HG02884 (cell line): ENCODE results near the gene RTN1.
A peak's percentile ranks its signal among the peaks of the same experiment; 100 is the strongest.

Experiments
- ATAC-seq: cut with Tn5 transposase; IDR thresholded peaks from one replicate; pipeline ENCODE4 v1.9.1; 2021; ENCODE audit warnings: mild to moderate bottlenecking, moderate library complexity; ENCODE audit not compliant: unreplicated experiment

The RTN1 gene

DNA sequence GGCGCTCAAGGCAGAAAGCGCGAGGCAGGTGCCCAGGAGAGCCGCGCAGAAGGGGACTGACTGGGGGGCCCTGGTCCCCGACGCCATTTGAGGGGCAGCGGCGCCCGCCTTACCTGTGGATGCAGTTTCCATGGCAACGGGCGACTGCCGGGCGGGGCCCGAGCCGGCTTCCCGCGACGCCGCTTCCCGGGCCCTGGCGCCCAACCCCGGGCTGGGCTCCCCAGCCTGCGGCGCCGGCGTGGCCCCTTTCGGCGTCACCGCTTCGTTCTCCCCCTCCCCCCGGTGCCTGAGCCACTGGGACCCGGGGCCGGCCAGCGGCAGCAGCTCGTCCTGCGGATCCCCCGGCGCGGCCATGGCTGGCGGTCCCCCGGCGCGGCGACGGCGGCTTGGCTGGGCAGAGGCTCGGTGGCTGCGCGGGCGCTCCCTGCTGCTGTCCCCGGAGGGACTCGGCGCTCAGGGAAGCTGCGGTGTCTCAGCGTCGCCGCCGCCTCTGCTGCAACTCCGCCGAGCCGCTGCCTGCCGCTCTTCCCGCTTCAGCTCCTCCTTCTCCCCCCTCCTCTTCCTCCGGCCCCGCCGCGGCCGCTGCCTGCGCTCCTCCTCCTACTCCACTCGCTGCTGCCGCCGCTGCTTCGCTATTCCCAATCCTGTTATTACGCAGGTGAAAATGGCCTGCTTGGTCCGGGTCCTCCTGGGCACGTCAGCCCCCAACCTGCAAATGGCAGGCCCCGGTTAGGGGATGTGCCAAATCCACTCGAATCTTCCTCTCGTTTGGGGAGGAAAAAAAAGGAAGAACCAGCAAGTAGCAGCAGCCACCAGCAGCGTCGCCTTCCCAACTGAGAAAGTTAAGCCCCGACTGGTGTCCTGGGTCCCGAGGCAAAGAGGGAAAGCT, at the start of gene RTN1:
Gene RTN1, minus strand, starts transcription at position 500 of the 889 bp plus-strand sequence. Its CDS starts 146 bp downstream, at position 354.
- ATAC-seq = peak; percentile 60

- no peak for ATAC-seq
These were observed 49.8 kb upstream of the RTN1 start for GRCh38 chr14:59920378-59920683.

- peak; percentile 17 for ATAC-seq
These were observed 49.2 kb upstream of the RTN1 start, which contains the start of gene LRRC9 for GRCh38 chr14:59919570-59920377. LRRC9 (plus strand) TSS chr14:59920144.

- peak; percentile 56 for ATAC-seq
These were observed 48.4 kb upstream of the RTN1 start for GRCh38 chr14:59918824-59919569.

GRCh38 chr14:59913187-59913586, 42.6 kb upstream of the RTN1 start:
- ATAC-seq = no peak

DNA sequence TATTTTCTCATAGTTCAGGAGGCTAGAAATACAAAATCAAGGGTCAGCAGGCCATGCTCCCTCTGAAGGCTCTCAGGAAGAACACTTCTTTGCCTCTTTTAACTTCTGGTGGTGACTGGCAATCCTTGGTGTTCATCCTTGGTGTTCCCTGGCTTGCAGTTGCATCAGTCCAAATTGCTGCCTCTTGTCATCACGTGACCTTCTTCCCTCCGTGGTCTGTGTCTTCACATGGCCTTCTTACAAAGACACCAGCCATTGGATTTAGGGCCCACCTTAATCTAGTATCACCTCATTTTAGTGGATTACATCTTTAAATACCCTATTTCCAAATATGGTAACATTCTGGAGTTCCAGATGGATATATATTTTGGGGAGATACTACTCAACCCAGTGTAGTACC, 41.9 kb upstream of the RTN1 start:
- no peak for ATAC-seq

DNA sequence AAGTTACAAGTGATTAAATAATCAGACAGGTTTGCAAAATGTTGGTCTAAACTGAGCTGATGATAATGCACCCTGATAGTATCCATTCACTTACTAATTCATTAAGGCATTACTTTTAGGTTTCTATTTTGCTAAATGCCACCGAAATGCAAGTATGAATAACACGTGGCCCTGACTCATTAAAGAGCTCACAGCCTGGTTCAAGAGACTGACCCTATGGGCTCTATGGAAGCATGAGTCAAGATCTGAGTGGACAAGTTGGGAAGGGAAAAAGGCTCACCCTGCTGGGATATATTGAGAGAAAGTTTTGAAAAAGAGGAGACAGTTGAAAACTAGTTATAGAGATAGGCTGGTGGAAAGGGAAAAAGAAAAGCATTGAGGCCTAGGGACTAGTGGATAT, 34.6 kb upstream of the RTN1 start:
- ATAC-seq = no peak

DNA sequence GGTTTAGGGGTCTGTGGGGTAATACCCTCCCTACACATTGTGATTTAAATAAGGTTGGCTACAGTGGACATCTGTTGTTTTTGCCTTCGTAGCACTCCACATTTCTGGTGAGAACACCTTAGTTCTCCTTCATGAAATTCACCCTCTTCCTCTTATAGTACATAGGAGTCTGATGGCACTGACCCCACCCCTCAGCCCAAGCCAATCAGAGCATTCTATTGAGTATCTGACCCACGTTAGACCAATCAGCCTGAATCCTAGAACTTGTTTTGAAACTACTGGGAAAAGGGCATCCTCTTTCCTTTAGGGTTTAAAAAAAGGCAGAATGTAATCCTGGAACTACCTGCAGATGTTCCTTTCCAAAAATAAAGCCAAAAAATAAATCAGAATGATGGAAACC, 33.6 kb upstream of the RTN1 start:
- no peak for ATAC-seq

DNA sequence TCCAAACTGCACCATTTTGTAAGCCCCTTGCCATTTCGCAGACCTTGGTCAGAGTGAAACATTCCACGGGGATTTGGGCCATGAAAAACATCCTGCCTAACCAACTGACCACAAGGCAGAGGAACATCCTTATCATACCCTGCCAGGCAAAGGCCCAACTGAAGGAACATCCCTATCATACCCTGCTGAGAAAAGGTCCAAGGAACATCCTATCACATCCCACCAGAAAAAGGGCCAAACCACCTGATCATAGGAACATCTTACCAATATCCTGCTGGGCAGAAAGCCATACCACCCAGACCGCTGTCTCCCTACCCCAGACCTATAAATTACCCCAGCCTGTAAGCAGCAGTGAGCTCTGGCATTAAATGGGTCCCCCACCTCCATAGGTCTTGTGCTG, 30.0 kb upstream of the RTN1 start:
- ATAC-seq = no peak

- no peak for ATAC-seq
These were observed 27.3 kb upstream of the RTN1 start for GRCh38 chr14:59897757-59898383.

DNA sequence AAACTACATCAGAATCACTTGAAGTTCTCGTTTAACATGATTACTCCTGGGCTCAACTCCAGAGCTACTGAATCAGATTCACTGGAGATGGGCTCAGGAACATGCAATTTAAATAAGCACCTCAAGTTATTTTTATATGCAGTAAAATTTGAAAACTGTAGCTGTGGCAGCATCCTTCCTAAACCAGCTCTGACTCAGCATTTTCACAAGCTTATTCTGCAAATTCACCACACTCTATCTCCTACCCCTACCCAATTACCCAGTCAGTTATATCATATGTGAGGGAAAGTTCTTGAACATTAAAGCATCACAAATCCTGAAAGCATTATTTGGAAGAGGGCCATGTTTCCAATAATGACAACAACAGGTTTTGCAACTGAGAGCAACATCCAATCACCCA, 25.1 kb upstream of the RTN1 start:
- no peak for ATAC-seq

DNA sequence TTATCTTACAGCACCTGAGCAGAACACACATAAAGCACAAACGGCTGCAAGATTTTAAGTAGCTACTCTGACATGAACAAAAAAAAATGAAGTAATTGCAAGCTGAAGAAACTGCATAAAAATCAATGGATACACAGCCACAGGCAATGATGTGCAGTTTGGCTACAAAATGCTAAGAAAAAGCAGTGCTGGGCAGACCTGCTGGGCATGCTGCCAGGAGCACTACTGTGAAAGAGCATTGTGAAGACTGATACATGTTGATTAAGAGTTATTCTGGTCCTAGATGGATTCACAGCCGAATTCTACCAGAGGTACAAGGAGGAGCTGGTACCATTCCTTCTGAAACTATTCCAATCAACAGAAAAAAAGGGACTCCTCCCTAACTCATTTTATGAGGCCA, 20.1 kb upstream of the RTN1 start:
- ATAC-seq = no peak

DNA sequence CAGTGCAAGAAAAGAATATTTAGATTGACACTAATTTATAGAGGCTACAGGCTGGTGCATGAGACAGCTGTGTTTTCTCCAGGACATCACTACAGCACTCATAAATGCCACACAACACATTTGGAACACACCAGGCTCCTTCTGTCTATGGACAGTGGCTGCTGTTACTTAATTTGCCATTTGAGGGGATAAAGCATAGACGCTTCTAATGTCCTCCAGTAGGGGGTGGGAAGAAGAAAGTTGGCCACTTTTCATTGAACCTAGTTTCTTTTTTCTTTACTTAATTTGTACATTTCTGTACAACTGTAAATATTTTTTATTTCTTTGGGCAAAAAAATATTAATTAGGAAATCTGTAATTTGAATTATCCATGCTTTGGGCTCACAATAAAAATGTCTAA, 12.4 kb upstream of the RTN1 start:
- no peak for ATAC-seq

DNA sequence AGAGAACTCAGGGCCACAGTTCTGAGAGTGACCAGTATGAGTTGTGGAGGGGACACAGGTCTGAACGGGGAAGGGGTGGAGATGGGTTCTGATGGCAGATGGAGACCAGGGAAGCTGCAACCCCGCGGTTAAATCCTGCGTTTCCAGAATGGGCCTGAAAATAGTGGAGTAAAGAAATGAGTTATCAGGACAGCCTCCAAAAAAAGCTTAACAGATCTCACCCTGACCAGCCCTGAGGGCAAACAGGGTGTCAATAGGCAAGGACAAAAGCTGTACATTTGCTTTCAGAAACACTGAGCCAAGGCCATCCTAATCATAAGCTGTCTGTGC, 555 bp upstream of the RTN1 start:
- ATAC-seq = no peak

DNA sequence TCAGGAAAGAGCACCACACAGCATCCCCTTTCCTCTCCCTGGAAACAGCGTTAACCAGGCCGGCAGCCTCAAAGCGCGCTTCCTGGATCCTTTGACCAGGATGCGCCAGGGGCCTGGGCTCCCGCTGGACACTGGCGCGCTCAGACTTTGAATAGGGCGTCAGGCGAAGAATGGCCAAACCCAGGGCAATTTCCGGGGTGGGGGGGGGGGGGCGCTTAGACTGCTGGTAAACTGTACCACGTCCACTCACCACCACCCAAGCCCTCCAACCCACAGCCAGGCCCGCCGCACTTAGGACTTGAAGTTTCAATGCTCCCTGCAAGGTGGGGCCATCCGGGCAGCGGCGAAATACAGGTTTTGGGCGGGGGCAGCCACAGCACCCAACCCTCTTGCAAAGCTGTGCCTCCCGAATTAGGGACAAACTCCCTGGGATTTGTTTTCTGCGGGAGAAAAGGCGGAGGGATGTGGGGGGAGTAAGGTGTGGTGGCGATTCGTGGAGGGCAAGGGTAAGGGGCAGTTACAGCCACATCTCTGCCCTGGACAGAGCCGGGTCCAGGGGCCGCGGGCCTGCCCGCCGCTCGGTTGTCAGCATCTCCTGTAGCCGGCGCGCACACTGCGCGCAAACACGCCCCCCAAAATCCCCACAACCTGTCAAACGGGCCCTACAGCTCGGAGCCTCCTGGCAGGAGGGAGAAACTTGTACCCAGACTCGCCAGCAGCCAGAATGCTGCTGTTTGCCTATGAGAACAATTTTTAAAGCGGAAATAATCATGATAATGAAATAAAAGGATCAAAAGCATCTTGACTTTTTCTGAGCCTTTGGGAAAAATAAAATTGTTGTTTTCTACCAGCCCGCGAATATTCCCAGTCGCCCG, 958 bp downstream of the RTN1 start:
- ATAC-seq = no peak

GRCh38 chr14:59868021-59868420, 2.6 kb downstream of the RTN1 start:
- ATAC-seq = no peak

- ATAC-seq = no peak
These were observed 6.6 kb downstream of the RTN1 start for GRCh38 chr14:59863806-59864525.

DNA sequence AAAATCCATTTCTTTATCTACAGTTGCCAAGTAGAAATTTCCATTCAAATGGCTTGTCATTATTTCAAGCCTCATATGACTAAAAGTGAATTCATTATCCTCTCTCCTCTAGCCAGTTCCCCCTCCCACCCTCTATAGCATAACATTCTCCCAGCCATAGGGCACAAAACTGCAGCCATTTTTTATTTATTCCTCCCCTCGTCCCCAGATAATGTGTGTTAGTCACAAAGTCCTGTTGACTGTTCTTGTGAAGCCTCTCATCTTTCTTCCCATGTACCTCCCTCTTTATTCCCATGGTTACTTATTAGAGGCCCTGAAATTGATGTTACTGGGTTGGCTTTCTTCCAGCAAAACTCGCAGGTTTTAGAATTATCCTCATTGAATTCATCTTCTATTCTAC, 13.2 kb downstream of the RTN1 start:
- no peak for ATAC-seq

DNA sequence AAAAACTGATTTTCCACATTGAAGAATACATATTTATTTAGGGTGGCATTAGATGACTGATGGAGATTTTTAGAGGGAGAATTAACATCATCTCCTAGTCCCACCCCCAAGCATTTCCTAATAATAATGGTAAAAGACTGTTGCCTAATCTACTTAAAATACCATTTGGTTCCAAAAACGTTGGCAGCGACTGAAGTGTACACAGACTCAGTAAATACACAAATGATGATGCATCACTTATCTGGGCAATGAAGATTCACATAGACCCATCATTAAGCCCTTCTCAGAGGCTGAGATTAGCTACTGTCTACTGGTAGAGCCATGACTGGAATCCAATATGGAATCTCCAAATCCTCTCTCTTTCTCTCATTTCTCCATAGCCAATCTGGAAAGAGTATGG, 18.2 kb downstream of the RTN1 start:
- ATAC-seq = no peak

DNA sequence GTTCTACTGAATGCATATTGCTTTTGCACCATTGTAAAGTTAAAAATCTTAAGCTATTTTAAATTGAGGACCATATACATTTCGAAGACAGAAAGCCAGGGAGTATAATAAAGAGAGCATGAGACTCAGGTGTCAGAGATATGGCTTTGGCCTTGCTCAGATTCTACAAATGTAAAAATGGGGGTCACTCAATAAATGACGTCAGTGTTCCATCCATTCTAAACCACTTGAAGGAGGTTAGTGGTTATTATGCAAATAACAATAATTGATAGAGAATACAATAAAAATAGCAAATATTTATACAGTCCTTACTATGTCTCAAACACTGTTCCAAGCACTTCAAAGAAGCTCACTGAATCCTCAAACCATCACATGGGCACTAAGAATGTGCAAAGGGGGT, 20.1 kb downstream of the RTN1 start:
- no peak for ATAC-seq
